Hepatic stellate cell (primary cell): Measurements from ENCODE around the gene RNF150.
"Not testable (repeated sequence)": the region's sequence is repeated elsewhere in the genome, so short reads cannot be mapped to it uniquely, and the experiment has no call there.

ENCODE experiments used
- DNase-seq: peaks from one replicate; pipeline ENCODE4 v3.0.0; 2011; ENCODE audit warnings: low spot score

Gene RNF150

DNA sequence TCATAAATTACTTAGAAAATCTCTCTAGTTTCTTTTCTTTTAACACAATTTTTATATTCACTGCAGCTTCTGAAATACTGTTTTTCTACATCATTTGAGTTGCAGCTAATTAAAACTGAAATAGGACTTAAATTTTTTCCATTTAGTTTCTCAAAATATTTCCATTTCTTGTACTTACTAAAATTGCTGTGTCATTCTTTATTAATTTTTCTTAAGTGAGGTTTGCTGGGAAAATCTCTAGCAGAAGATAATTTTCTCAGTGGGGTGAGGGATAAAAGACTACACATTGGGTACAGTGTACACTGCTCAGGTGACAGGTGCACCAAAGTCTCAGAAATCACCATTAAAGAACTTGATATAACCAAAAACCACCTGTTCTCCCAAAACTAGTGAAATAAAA, 57.7 kb downstream of the RNF150 start:
- no peak for DNase-seq

DNA sequence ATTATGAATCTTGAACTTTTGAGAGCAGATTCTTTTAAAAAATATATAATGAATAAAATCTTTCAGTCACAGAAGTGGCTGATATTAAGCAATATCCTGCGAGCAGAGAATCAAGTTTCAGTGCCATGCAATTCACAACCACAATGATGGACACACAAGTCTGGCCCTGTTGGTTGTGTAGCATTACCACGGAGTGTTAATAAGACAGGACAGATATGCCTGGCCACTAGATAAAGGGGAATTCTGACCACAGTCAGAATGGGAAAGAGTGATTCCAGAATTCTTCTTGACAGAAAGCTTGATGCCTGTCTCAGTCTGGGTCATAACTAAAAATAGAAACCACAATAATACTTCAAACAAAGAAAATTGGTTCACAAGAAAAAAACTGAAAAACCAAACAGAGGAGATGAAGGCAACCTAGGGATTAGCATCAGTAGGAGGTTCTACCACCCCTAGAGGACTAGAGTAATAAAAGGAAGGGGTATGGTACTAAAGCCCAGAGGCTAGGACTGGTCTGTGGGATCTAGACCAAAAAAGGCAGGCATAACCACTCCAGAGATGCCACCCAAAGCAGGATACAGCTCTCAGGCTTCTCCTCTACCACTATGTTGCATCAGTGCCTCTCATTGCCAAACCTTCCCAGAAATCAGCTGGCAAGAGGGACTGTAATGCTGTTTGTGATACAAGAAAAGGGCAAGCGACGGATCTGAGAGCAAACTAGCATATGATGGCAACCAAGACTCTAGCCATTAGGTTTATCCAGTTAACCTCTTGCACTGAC, 59.0 kb downstream of the RNF150 start:
- no peak for DNase-seq

DNA sequence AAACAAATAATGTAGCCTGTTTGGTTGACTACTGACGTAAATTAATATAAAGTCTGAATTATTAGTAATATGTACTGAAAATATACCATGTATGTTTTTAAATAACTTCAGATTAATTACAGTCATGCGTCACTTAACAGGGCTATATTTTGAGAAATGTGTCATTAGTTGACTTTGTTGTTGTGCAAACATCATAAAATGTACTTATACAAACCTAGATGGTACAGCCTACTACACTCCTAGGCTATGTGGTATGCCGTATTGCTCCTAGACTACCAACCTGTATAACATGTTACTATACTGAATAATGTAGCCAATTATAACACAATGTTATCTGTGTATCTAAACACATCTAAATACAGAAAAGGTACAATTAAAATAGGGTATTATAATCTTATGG, 66.6 kb downstream of the RNF150 start:
- no peak for DNase-seq

GRCh38 chr4:141065872-141066271, 67.4 kb downstream of the RNF150 start:
- DNase-seq: no peak

DNA sequence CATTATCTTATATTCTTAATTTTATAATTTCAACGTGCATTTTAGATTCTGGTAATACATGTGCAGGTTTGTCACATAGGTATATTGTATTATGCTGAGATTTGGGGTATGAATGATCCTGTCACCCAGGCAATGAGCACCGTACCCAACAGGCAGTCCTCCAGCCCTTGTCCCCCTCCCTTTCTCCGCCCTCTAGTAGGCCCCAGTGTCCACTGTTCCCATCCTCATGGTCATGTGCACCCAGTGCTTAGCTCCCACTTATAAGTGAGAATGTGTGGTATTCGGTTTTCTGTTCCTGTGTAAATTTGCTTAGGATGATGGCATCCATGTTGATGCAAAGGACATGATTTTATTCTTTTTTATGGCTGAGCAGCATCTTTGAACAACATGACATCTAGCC, 70.6 kb downstream of the RNF150 start:
- no peak for DNase-seq

- peak; percentile 17 for DNase-seq
Measured at GRCh38 chr4:141058591-141059512, 74.4 kb downstream of the RNF150 start.

DNA sequence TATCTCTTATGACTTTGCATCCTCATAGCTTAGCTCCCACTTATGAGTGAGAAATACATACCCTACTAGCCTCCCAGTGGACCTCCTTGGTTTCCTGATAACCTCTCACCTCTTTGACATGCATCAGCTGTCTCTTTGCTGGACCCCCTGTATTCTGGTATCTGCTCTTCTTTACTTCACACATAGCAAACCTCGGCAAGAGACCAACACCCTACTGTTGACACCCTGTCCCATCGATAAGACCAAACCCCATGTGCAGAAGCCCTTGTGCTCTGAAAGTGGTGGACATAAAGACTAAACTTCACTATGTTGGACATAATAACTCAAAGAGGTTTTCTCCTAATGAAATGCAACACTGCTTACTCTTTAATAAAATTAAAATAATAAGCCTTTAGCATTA, 75.7 kb downstream of the RNF150 start:
- no peak for DNase-seq

- DNase-seq: no peak
Measured at GRCh38 chr4:141056473-141056872, 76.8 kb downstream of the RNF150 start.

DNA sequence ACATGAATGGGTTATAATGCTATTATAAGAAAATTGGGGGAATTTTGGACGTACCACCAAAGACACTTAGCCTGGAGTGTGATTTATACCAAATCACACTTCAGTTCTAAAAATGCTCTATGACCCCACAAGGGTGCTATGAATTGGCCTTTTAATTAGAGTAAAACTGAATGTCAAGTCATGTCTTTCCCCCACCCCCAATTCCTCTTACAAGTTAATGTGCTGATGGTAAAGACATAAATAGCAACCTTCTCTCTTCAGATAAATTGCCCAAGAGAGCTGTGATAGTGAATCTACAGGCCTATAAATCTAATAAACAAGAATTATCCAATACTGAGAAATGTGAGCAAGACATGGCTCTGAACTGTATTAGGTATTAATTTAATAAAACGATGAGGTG, 78.8 kb downstream of the RNF150 start:
- DNase-seq: no peak

DNA sequence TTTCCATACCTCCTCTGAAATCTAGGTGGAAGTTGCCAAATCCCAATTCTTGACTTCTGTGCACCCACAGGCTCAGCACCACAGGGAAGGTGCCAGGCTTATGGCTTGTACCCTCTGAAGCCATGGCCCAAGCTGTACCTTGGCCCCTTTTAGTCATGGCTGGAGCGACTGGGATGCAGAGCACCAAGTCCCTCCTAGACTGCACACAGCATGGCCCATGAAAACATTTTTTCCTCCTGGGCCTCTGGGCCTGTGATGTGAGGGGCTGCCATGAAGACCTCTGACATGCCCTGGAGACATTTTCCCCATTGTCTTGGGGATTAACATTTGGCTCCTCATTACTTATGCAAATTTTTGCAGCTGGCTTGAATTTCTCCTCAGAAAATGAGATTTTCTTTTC, 82.3 kb downstream of the RNF150 start:
- not testable (repeated sequence) for DNase-seq

- no peak for DNase-seq
Measured at GRCh38 chr4:141047228-141047884, 85.9 kb downstream of the RNF150 start.

DNA sequence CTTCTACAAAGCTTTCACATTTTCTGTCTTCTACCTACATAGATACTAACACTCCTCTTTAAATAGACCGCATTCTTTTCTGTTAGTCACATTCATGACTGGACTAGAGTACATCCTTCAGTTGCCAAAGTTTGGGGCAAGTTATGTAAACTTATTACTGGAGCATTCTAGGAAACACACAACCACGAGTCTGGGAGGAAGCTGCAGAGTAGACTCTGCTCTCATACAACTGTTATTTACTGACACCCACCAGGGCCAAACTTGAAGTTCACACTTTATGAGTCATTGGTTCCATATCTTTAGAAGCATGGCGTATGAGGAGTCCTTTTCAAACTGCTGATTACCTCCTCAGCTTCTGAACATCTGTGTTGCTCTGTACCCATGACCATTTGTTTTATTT, 87.0 kb downstream of the RNF150 start:
- peak; percentile 56 for DNase-seq

DNA sequence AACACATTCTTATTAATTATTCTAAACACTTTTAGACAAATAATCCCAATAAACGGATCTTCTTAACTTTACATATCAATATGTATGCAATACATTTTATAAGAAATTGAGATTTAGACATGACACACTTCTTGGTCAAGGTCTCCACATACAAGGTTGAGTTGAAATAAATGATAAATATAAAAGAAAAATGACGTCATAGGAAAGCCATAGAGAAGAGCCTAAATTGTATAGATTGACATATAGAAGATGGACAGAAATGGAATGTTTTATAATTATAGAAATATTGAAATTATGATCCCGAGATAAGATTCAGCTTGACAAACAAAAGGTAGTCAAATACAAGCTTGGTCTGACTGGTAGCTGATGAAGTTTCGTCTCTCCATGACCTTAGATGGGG, 87.4 kb downstream of the RNF150 start:
- DNase-seq: no peak

- no peak for DNase-seq
Measured at GRCh38 chr4:141041021-141041476, 92.2 kb downstream of the RNF150 start.

DNA sequence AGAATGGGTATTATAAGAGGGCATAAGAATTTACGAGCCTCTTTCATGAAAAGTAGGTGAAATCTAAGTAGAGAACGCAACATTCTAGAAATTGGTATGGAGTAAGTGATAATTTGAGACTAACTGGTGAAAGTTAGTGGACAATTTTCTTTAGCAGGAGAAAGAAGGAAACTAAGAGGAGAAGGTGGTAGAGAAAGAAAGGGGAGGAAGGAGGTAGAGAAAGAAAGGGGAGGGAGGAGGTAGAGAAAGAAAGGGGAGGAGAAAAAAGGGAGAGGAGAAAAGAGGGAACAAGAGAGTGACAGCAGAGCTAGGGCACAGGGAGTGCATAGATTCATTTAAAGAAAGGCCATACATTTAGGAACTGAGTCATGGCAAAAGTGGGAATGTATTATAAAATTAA, 94.1 kb downstream of the RNF150 start:
- no peak for DNase-seq

DNA sequence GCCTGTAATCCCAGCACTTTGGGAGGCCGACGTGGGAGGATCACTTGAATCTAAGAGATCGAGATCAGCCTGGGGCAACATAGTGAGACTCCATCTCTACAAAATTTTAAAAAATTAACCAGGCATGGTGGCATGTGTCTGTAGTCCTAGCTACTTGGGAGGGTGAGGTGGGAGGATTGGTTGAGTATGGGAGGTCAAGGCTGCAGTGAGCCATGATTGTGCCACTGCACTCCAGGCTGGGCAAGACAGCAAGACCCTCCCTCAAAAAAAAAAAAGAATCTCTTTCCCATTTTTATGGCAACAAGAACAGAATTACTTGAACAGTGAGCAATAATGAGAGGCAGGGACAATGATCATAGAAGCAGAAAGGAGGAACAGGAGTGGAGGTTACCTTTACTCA, 94.8 kb downstream of the RNF150 start:
- no peak for DNase-seq

GRCh38 chr4:141037446-141037845, 95.8 kb downstream of the RNF150 start:
- DNase-seq: no peak

- DNase-seq: no peak
Measured at GRCh38 chr4:141036786-141037185, 96.5 kb downstream of the RNF150 start.

DNA sequence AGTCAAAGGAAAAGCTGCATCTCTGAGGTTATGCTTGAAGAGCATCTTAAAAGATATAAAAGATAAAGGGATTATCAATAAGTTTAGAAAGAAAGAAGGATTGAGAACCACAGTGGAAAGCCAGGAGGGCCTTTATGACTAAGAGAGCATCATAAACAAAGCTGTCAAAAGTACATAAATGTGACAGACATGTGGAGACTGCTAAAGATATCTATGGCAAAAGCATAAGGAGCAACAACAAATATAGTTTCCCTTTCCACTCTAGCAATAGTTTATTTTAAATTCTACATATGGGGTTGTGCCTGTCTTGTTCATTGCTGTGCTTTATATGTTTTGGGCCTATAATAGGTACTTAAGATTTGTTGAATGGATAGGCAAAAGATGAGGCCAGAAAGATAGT, 97.3 kb downstream of the RNF150 start:
- DNase-seq: no peak

GRCh38 chr4:141028024-141028529, 105.2 kb downstream of the RNF150 start:
- no peak for DNase-seq

DNA sequence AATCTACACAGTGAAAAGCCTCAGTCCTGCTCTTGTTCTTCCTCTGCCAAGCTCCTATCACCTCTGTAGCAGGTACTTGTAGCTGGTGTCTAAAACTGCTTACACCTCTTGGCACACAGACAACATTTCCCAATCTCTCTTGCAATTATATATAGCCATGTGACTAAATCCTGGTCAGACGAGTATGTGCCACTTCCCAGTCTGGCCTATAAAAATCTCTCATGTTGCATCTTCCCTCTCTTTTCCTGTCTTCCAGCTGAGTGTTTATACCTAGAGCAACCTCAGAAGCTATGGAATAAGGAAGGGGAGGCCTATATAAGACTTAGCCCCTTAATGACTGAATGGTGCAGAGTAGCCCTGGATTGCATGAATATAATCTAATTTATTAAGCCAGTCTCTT, 105.8 kb downstream of the RNF150 start:
- no peak for DNase-seq

DNA sequence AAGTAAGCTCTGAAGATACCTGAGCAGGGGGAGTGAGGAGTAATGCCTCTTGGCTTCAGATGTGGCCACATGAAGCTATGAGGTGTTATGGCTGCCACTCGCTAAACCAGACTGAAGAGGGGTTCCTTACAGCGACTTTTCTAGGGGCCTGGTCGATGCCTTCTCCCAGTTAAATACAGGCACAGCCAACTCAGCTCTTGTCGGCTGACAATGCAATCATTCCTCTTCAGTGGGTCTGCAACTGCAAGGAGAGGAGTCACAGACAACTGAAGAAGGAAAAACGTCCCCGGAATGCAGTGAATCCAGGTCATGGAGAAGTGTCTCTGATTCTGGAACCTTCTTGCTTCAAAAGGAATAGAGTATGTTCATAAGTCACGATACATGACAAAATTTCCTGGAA, 106.4 kb downstream of the RNF150 start:
- DNase-seq: no peak
